K562 (cell line): ENCODE measurements around the gene STUB1. TPM values are rescaled to one million over a fixed set of nuclear protein-coding genes. Genes with fewer than 3 reads are reported as not detected.
A peak's percentile ranks its signal among the peaks of the same experiment; 100 is the strongest.

Source experiments
- LCOR ChIP-seq: sonication (generic); formaldehyde crosslinking; IDR thresholded peaks from 2 replicates; pipeline ENCODE4 v1.8.0; 2022; ENCODE audit warnings: mild to moderate bottlenecking, missing genetic modification reagents
- NCOR1 ChIP-seq: fragments of 450-650 bp; IDR thresholded peaks from 2 replicates; pipeline ENCODE4 v1.6.1; 2016; ENCODE audit warnings: mild to moderate bottlenecking, moderate library complexity
- SAFB ChIP-seq: fragments of 200-400 bp; formaldehyde crosslinking; IDR thresholded peaks from 2 replicates; pipeline ENCODE4 v1.6.1; 2017; ENCODE audit warnings: low read depth, low read length, borderline replicate concordance
- ZBTB7A ChIP-seq: IDR thresholded peaks from 2 replicates; pipeline ENCODE4 v1.6.1; 2011; ENCODE audit warnings: low read depth, mild to moderate bottlenecking, low read length, moderate library complexity, borderline replicate concordance; ENCODE audit not compliant: control insufficient read depth
- ZNF583 ChIP-seq: fragments of 250-450 bp; sonication (Bioruptor Pico); IDR thresholded peaks from 2 replicates; pipeline ENCODE4 v1.4.0; 2020
- polyA plus RNA-seq, 8 experiments: library from polyadenylated mRNA; depleted of rRNA in 4 of 8; stranded (reverse) in 5 of 8; unstranded in 3 of 8; fragments of >200 nt; fragmentation: Nextera tagmentation in 2 of 8; fragmentation: Illumina TruSeq in 1 of 8; extraction: Ambion mirVana in 2 of 8; extraction: Trizol in 1 of 8; gene quantifications; 2 replicates each; pipeline versions ENCODE4 v1.2.1 to v1.2.3, GENCODE V29; 2011 to 2014; ENCODE audit warnings: inconsistent platforms in 1 of 8, missing spikeins in 1 of 8
- total RNA-seq, 7 experiments: library from RNA; depleted of rRNA in 6 of 7; stranded (reverse); fragments of >200 nt in 6 of 7; fragmentation: Illumina TruSeq in 2 of 7; extraction: Trizol in 2 of 7; gene quantifications; 2 replicates each; pipeline versions ENCODE4 v1.2.1 to v1.2.3, GENCODE V29; 2011 to 2021; ENCODE audit warnings: low replicate concordance in 1 of 7
- TF ChIP-seq, protein P1 (sequence below), 2 experiments: fragments of 450-650 bp; conservative IDR thresholded peaks; 2 replicates each; pipeline ENCODE4 v1.6.1; 2017; ENCODE audit warnings: mild to moderate bottlenecking in 2 of 2, moderate library complexity in 2 of 2
- TF ChIP-seq, protein P2 (sequence below): fragments of 200-800 bp; sonication (Bioruptor generic); IDR thresholded peaks from 2 replicates; pipeline ENCODE4 v1.6.1; 2017; ENCODE audit warnings: missing genetic modification characterization, missing compliant biosample characterization
- TF ChIP-seq, protein P3 (sequence below): fragments of 250-450 bp; sonication (Bioruptor Pico); IDR thresholded peaks from 2 replicates; pipeline ENCODE4 v1.4.0; 2020; ENCODE audit warnings: mild to moderate bottlenecking, moderate library complexity
- TF ChIP-seq, protein P4 (sequence below), 2 experiments: fragments of 450-650 bp in 1 of 2; sonication (generic) in 1 of 2; formaldehyde crosslinking in 1 of 2; IDR thresholded peaks; 2 replicates each; pipeline versions ENCODE4 v1.7.1 to v1.9.0; 2016 to 2022; ENCODE audit warnings: inconsistent platforms in 1 of 2, mild to moderate bottlenecking in 1 of 2, missing genetic modification reagents in 1 of 2

STUB1 gene
- total and polyA plus RNA-seq, 9 of the 15 experiments (the other 6 are each of a cell fraction or from before 2014, with no cell fraction given): 10.6 to 251 (median 152) TPM

DNA sequence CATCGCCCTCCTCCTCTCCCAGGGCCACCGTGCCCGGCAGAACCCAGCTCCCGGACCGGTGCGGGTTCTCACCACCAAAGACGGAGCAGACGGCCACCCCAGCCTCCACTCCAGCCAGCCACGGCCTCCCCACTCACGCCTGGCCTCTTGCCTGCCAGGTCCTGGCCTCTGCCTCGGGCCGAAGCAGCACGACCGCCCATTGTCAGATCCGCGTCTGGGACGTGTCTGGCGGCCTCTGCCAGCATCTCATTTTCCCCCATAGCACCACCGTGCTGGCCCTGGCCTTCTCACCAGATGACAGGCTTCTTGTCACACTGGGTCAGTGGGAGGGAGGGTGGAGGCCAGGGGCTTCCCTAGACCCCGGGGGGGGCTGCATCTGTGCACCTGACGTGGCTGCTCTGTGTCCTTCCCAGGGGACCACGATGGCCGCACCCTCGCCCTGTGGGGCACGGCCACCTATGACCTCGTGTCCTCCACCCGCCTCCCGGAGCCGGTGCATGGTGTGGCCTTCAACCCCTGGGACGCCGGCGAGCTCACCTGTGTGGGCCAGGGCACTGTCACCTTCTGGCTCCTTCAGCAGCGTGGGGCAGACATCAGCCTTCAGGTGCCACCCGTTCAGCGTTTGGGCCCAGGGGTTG is 18.9 kb upstream of the STUB1 start (continued):
- TF ChIP-seq, protein P1, sequence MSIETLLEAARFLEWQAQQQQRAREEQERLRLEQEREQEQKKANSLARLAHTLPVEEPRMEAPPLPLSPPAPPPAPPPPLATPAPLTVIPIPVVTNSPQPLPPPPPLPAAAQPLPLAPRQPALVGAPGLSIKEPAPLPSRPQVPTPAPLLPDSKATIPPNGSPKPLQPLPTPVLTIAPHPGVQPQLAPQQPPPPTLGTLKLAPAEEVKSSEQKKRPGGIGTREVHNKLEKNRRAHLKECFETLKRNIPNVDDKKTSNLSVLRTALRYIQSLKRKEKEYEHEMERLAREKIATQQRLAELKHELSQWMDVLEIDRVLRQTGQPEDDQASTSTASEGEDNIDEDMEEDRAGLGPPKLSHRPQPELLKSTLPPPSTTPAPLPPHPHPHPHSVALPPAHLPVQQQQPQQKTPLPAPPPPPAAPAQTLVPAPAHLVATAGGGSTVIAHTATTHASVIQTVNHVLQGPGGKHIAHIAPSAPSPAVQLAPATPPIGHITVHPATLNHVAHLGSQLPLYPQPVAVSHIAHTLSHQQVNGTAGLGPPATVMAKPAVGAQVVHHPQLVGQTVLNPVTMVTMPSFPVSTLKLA (conservative IDR thresholded peaks at IDR 0.05): peak in 1 of 2 experiments; percentile 12; a peak in 1 of 4 replicates
- TF ChIP-seq ZNF583 (CRISPR knock-in tag): 0 out of 2 replicates have a peak, but pooled peaks have one; percentile 31
- peak; percentile 9; the same call in 1 of the 2 replicates for TF ChIP-seq SAFB
- no peak for TF ChIP-seq LCOR (CRISPR knock-in tag)
- no peak for TF ChIP-seq ZBTB7A
- no peak for TF ChIP-seq NCOR1
- TF ChIP-seq, protein P2, sequence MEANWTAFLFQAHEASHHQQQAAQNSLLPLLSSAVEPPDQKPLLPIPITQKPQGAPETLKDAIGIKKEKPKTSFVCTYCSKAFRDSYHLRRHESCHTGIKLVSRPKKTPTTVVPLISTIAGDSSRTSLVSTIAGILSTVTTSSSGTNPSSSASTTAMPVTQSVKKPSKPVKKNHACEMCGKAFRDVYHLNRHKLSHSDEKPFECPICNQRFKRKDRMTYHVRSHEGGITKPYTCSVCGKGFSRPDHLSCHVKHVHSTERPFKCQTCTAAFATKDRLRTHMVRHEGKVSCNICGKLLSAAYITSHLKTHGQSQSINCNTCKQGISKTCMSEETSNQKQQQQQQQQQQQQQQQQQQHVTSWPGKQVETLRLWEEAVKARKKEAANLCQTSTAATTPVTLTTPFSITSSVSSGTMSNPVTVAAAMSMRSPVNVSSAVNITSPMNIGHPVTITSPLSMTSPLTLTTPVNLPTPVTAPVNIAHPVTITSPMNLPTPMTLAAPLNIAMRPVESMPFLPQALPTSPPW: peak; percentile 65; the same call in 1 of the 2 replicates
- TF ChIP-seq, protein P3, sequence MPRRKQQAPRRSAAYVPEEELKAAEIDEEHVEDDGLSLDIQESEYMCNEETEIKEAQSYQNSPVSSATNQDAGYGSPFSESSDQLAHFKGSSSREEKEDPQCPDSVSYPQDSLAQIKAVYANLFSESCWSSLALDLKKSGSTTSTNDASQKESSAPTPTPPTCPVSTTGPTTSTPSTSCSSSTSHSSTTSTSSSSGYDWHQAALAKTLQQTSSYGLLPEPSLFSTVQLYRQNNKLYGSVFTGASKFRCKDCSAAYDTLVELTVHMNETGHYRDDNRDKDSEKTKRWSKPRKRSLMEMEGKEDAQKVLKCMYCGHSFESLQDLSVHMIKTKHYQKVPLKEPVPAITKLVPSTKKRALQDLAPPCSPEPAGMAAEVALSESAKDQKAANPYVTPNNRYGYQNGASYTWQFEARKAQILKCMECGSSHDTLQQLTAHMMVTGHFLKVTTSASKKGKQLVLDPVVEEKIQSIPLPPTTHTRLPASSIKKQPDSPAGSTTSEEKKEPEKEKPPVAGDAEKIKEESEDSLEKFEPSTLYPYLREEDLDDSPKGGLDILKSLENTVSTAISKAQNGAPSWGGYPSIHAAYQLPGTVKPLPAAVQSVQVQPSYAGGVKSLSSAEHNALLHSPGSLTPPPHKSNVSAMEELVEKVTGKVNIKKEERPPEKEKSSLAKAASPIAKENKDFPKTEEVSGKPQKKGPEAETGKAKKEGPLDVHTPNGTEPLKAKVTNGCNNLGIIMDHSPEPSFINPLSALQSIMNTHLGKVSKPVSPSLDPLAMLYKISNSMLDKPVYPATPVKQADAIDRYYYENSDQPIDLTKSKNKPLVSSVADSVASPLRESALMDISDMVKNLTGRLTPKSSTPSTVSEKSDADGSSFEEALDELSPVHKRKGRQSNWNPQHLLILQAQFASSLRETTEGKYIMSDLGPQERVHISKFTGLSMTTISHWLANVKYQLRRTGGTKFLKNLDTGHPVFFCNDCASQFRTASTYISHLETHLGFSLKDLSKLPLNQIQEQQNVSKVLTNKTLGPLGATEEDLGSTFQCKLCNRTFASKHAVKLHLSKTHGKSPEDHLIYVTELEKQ (CRISPR knock-in tag): no peak
- TF ChIP-seq, protein P4, sequence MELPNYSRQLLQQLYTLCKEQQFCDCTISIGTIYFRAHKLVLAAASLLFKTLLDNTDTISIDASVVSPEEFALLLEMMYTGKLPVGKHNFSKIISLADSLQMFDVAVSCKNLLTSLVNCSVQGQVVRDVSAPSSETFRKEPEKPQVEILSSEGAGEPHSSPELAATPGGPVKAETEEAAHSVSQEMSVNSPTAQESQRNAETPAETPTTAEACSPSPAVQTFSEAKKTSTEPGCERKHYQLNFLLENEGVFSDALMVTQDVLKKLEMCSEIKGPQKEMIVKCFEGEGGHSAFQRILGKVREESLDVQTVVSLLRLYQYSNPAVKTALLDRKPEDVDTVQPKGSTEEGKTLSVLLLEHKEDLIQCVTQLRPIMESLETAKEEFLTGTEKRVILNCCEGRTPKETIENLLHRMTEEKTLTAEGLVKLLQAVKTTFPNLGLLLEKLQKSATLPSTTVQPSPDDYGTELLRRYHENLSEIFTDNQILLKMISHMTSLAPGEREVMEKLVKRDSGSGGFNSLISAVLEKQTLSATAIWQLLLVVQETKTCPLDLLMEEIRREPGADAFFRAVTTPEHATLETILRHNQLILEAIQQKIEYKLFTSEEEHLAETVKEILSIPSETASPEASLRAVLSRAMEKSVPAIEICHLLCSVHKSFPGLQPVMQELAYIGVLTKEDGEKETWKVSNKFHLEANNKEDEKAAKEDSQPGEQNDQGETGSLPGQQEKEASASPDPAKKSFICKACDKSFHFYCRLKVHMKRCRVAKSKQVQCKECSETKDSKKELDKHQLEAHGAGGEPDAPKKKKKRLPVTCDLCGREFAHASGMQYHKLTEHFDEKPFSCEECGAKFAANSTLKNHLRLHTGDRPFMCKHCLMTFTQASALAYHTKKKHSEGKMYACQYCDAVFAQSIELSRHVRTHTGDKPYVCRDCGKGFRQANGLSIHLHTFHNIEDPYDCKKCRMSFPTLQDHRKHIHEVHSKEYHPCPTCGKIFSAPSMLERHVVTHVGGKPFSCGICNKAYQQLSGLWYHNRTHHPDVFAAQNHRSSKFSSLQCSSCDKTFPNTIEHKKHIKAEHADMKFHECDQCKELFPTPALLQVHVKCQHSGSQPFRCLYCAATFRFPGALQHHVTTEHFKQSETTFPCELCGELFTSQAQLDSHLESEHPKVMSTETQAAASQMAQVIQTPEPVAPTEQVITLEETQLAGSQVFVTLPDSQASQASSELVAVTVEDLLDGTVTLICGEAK (IDR thresholded peaks at IDR 0.05): 0 out of 2 replicates have a peak, but pooled peaks have one; percentile 11
- TF ChIP-seq, protein P4 (CRISPR knock-in tag; IDR thresholded peaks at IDR 0.05): no peak
